GM12892 (cell line): Measurements from ENCODE around the gene PLAAT4.

Source experiments
- POLR2A ChIP-seq: IDR thresholded peaks from 2 replicates; pipeline ENCODE4 v1.6.1; 2011; ENCODE audit warnings: low read depth, low read length, control low read depth
- POLR2AphosphoS5 ChIP-seq: IDR thresholded peaks from 2 replicates; pipeline ENCODE4 v1.6.1; 2011; ENCODE audit warnings: low read depth, low read length, control low read depth
- TAF1 ChIP-seq: IDR thresholded peaks from 2 replicates; pipeline ENCODE4 v1.6.1; 2011; ENCODE audit warnings: low read depth, mild to moderate bottlenecking, control low read depth, low read length, borderline replicate concordance

DNA sequence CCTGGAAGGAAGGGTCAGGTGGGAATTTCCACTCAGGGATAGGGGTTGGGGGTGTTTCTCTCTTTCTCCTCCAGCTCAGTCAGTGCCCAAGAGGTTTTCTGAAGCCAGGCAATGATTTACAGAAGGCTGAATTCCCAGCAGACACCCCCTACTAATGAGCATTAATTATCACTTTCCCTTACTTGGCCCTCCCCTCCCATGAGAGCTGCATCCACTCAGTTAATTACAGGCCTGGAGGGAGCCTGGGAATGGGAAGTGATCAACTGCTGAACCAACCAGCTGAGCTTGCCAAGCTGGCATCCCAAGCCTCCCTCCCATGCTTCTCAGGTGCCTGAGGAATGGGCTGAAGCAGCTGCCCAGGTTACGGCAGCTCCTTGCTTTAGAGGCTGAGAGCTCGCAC lies 29.7 kb upstream of the PLAAT4 start:
- TF ChIP-seq POLR2A (no peak), POLR2AphosphoS5 (no peak), TAF1 (no peak)
